D721Med (cell line): ENCODE data around the gene ADAT3.

Experiments
- DNase-seq: peaks from one replicate; pipeline ENCODE4 v3.0.0; 2011; ENCODE audit warnings: low spot score; ENCODE audit not compliant: insufficient read length
- FAIRE-seq: peaks from 2 replicates; lab custom pipeline; 2011; peaks lifted over from hg19 to GRCh38; lab: Jason Lieb, UNC
- TF ChIP-seq, protein P1 (sequence below): IDR thresholded peaks from 2 replicates; pipeline ENCODE4 v1.5.1; 2012; ENCODE audit warnings: mild to moderate bottlenecking, control low read depth; ENCODE audit not compliant: insufficient read depth; ENCODE audit errors: missing control alignments

Gene ADAT3

DNA sequence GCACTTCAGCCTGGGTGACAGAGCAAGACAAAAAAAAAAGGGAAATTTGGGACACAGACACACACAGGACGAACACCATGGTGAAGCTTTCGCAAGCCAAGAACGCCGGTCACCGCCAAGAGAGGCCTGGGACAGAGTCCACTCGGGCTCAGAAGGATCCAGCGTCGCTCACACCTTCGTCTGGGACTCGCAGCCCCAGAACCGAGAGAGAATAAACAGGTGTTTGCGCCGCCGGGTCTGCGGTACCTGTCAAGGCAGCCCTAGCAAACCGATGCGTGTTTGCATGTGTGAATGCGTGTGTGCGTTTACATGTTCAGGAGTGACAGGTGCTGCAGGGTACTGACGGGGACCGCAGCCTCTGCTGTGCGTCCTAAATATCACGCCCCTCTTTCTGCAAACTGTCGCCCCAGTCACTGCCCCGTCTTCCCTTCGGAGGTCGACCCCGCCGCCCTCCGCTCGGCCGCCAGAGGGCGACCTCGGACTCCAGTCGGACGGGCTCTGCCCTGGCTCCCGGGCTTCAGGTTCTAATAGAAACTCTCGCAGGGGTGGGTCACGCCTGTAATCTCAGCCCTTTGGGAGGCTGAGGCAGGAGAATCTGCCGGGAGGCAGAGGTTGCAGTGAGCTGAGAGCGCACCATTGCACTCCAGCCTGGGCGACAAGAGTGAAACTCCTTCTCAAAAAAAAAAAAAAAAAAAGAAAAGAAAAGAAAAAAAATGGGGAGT, 24.0 kb downstream of the ADAT3 start:
- TF ChIP-seq, protein P1, sequence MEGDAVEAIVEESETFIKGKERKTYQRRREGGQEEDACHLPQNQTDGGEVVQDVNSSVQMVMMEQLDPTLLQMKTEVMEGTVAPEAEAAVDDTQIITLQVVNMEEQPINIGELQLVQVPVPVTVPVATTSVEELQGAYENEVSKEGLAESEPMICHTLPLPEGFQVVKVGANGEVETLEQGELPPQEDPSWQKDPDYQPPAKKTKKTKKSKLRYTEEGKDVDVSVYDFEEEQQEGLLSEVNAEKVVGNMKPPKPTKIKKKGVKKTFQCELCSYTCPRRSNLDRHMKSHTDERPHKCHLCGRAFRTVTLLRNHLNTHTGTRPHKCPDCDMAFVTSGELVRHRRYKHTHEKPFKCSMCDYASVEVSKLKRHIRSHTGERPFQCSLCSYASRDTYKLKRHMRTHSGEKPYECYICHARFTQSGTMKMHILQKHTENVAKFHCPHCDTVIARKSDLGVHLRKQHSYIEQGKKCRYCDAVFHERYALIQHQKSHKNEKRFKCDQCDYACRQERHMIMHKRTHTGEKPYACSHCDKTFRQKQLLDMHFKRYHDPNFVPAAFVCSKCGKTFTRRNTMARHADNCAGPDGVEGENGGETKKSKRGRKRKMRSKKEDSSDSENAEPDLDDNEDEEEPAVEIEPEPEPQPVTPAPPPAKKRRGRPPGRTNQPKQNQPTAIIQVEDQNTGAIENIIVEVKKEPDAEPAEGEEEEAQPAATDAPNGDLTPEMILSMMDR = peak; percentile 79
- DNase-seq (peak; percentile 90), FAIRE-seq (no peak)

DNA sequence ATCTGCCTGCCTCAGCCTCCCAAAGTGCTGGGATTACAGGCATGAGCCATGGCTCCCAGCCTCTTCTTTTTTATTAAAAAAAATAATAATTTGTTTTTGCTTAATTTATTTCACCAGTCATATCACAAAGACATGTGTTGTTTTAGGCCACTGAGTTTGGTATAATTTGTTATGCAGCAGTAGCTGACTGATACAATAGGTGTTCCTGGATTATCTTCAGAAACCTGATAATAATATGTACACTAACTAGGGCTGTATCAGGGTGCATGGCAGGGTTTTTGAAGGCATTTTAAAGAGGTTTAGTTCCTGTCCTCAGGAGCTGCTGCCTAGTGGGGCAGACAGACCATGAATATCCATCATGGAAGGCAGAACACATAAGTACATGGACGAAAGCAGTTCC, 26.2 kb downstream of the ADAT3 start:
- TF ChIP-seq, protein P1 = no peak
- no peak for FAIRE-seq
- DNase-seq = no peak

DNA sequence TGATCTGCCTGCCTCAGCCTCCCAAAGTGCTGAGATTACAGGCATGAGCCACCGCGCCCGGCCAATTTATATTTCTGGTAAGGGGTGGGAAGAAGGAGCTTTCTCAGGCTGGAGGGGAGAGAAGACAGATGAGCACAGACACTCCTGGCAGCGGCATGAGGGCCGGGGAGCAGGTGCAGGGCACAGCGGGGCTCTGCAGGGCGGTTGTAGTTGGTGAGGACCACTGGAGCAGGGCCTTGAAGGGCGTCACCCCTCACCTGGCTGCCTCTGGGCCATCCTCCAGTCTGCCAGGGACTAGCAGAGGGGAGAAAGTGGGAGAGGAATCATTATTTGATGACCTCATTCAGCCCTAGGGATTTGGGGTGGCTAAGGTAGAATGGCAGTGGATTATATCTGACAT, 27.2 kb downstream of the ADAT3 start:
- FAIRE-seq (no peak), DNase-seq (no peak)
- TF ChIP-seq, protein P1 = no peak

DNA sequence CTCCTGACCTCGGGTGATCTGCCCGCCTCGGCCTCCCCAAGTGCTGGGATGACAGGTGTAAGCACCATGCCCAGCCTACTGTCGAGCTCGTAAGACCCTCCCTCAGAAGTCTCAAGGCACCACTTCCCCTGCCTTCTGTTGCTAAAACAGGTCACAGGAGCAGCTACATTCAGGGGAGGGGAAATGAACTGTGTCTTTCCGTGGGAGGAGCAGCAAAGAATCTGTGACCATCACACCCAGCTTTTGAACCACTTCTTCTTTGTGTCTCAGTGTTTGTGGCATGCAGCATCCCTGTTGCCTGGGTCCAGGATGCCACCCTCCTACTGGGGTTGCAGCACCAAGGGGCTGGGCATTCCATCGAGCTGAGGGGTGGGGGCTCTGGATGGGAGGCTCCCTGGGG, 28.0 kb downstream of the ADAT3 start:
- no peak for DNase-seq
- TF ChIP-seq, protein P1 = no peak
- no peak for FAIRE-seq

DNA sequence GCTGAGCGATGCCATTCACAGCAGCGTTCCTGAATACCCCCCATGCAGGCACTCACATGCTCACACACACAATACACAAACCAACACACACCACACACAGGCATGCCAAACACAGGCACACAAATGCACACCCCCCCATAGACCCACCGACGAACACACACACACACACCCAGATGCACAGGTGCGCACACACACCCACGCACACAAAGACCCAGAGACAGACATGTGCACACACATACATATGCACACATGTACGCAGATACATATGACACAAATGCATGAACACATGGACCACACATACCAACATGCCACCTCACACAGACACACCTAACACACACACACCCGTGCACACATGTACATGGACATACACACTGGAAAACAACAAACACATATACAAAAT, 28.7 kb downstream of the ADAT3 start:
- DNase-seq (no peak), FAIRE-seq (no peak)
- TF ChIP-seq, protein P1 = no peak

DNA sequence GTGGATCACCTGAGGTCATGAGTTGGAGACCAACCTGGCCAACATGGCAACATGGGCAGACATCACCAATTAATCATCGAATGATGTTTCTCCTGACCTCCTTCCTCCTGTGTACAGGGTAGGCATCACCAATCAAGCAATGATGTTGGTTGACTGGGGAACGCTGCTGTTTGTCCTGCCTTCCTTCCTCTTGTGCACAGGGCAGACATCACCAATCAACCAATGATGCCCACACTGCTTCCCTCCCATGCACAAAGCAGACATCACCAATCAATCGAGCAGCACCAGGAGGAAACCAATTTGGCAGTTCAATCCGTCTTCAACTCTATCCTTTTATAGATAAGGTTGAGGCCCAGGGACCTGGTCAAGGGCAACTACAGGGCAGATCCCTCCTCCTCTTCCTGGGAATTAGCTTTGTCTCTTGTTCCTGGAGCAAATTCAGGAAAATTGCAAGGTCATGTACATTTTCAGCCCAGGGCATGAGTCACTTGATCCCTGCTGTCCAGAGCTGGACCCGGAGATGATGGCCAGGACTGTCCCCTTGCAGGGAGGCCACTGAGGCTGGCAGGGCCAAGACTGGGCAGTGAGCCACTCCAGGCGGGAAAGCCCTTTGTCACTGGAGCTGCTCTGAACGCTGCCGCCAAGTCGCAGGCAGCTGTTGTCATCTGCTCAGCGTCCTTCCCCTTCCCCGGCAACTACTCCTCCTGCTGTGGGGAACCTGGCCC, 30.4 kb downstream of the ADAT3 start:
- TF ChIP-seq, protein P1 = no peak
- DNase-seq = no peak
- FAIRE-seq = no peak

DNA sequence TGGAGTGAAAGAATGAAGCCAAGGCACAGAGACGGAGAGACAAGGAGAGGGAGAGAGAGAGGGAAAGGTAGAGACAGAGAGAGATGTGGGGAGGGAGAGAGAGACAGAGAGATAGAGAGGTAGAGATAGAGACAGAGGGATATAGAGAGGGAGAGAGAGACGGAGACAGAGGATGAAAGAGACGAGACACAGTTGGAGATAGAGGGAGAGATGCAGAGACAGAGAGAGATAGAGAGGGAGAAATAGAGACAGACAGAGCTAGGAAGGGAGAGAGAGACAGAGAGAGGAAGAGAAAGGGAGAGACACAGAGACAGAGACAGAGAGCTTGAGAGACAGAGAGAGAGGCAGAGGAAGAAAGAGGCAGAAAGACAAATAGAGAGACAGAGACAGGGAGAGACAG, 31.2 kb downstream of the ADAT3 start:
- no peak for DNase-seq
- TF ChIP-seq, protein P1 = no peak
- no peak for FAIRE-seq
